H1 (cell line): ENCODE results near the gene SKOR2.

Source experiments
- CBX5 ChIP-seq: fragments of 300-800, 300-1000 bp; sonication (generic); IDR thresholded peaks from 2 replicates; pipeline ENCODE4 v1.7.1; 2016; ENCODE audit warnings: antibody characterized with exemption, low read length, low read depth
- CREB1 ChIP-seq: IDR thresholded peaks from 2 replicates; pipeline ENCODE4 v1.6.1; 2012; ENCODE audit warnings: inconsistent platforms
- CTBP2 ChIP-seq: IDR thresholded peaks from 2 replicates; pipeline ENCODE4 v1.7.0; 2011; ENCODE audit warnings: borderline replicate concordance, mild to moderate bottlenecking, moderate library complexity, mixed read lengths, low read length; ENCODE audit not compliant: insufficient read depth, insufficient read length
- CTCF ChIP-seq, 3 experiments: IDR thresholded peaks; 1 replicate in 2 of 3; 2 replicates in 1 of 3; pipeline versions ENCODE4 v1.5.1 to v1.6.1; 2011; ENCODE audit warnings: low read length in 3 of 3, mild to moderate bottlenecking in 3 of 3, inconsistent platforms in 2 of 3, low read depth in 1 of 3, moderate library complexity in 1 of 3; ENCODE audit not compliant: insufficient read depth in 1 of 3; ENCODE audit errors: control extremely low read depth in 1 of 3
- EP300 ChIP-seq, 2 experiments: IDR thresholded peaks; 1 replicate in 1 of 2; 2 replicates in 1 of 2; pipeline ENCODE4 v1.6.1; 2011 to 2012; ENCODE audit warnings: low read depth in 2 of 2, low read length in 2 of 2, mild to moderate bottlenecking in 2 of 2, borderline replicate concordance in 1 of 2, inconsistent platforms in 1 of 2, moderate library complexity in 1 of 2
- EZH2 ChIP-seq: fragments of 200-600 bp; sonication (generic); IDR thresholded peaks from 2 replicates; pipeline ENCODE4 v1.7.1; 2012; ENCODE audit warnings: low read depth, mild to moderate bottlenecking, moderate library complexity, low read length, inconsistent platforms; ENCODE audit not compliant: severe bottlenecking
- JUN ChIP-seq: IDR thresholded peaks from 2 replicates; pipeline ENCODE4 v1.6.1; 2011; ENCODE audit warnings: low read depth, mild to moderate bottlenecking, improper control_type of control experiment, low read length
- MAFK ChIP-seq: IDR thresholded peaks from 2 replicates; pipeline ENCODE4 v1.6.1; 2012; ENCODE audit warnings: low read depth, mild to moderate bottlenecking, improper control_type of control experiment, low read length
- PHF8 ChIP-seq: fragments of 200-600 bp; sonication (generic); conservative IDR thresholded peaks from 2 replicates; pipeline ENCODE4 v1.7.1; 2012; ENCODE audit warnings: low read depth, mild to moderate bottlenecking, inconsistent platforms, low read length, moderate library complexity
- POLR2A ChIP-seq, 2 experiments: IDR thresholded peaks; 1 replicate in 1 of 2; 2 replicates in 1 of 2; pipeline ENCODE4 v1.6.1; 2011; ENCODE audit warnings: low read depth in 2 of 2, low read length in 2 of 2, mild to moderate bottlenecking in 2 of 2; ENCODE audit errors: control extremely low read depth in 1 of 2
- POLR2AphosphoS5 ChIP-seq: IDR thresholded peaks from 2 replicates; pipeline ENCODE4 v1.6.1; 2011; ENCODE audit warnings: low read depth, low read length
- RBBP5 ChIP-seq: IDR thresholded peaks from 2 replicates; pipeline ENCODE4 v1.7.1; 2012; ENCODE audit warnings: low read depth, mild to moderate bottlenecking, inconsistent platforms, low read length, moderate library complexity, borderline replicate concordance
- SIX5 ChIP-seq: IDR thresholded peaks from 2 replicates; pipeline ENCODE4 v1.6.1; 2011; ENCODE audit warnings: mild to moderate bottlenecking, low read depth, low read length

DNA sequence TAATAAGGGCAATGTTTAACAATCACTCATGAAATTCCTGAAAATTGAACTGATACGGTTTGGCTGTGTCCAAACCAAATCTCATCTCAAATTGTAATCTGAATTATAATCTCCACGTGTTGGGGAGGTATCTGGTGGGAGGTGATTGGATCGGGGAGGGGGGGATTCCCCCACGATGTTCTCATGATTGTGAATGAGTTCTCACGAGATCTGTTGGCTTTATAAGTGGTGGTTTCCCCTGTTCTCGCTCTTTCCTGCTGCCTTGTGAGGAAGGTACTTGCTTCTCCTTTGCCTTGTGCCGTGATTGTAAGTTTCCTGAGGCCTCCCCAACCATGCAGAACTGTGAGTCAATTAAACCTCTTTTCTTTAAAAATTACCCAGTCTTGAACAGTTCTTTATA is 34.0 kb upstream of the SKOR2 start:
- TF ChIP-seq EZH2 = no peak
- no peak for TF ChIP-seq PHF8
- no peak for TF ChIP-seq CTCF (IDR thresholded peaks at IDR 0.05; ENCODE audit: control extremely low read depth in 1 of 3, insufficient read depth in 1 of 3, low read depth in 1 of 3, low read length in 3 of 3)
- TF ChIP-seq POLR2A (IDR thresholded peaks at IDR 0.05; ENCODE audit: control extremely low read depth in 1 of 2, low read depth in 2 of 2, low read length in 2 of 2) = no peak
- TF ChIP-seq SIX5 = no peak
- no peak for TF ChIP-seq CREB1
- TF ChIP-seq EP300 (IDR thresholded peaks at IDR 0.05; ENCODE audit: borderline replicate concordance in 1 of 2, low read depth in 2 of 2, low read length in 2 of 2) = no peak
- TF ChIP-seq MAFK = no peak
- TF ChIP-seq CTBP2 = no peak
- TF ChIP-seq CBX5 = no peak
- no peak for TF ChIP-seq JUN
- TF ChIP-seq RBBP5 = no peak
- no peak for TF ChIP-seq POLR2AphosphoS5
